Kidney glomerular epithelial cell (primary cell): Measurements from ENCODE around the gene EMILIN3.

ENCODE experiments used
- DNase-seq: peaks from one replicate; lab custom pipeline; 2025; lab: John Stamatoyannopoulos, UW

The EMILIN3 gene

GRCh38 chr20:41391587-41392001, 25.0 kb upstream of the EMILIN3 start:
- DNase-seq = no peak

- no peak for DNase-seq
These were observed 24.3 kb upstream of the EMILIN3 start for GRCh38 chr20:41390889-41391288.

- no peak for DNase-seq
These were observed 20.8 kb upstream of the EMILIN3 start for GRCh38 chr20:41387444-41387851.

- no peak for DNase-seq
These were observed 20.1 kb upstream of the EMILIN3 start for GRCh38 chr20:41386502-41387427.

- DNase-seq = no peak
These were observed 16.2 kb upstream of the EMILIN3 start for GRCh38 chr20:41382791-41383305.

GRCh38 chr20:41380551-41381193, 14.1 kb upstream of the EMILIN3 start:
- DNase-seq = no peak

- DNase-seq = no peak
These were observed 12.9 kb upstream of the EMILIN3 start for GRCh38 chr20:41379551-41379950.

GRCh38 chr20:41377275-41377674, 10.7 kb upstream of the EMILIN3 start:
- DNase-seq = no peak

GRCh38 chr20:41376349-41376748, 9.7 kb upstream of the EMILIN3 start:
- DNase-seq = no peak

- no peak for DNase-seq
These were observed 9.2 kb upstream of the EMILIN3 start for GRCh38 chr20:41375846-41376245.

- DNase-seq = no peak
These were observed 7.6 kb upstream of the EMILIN3 start for GRCh38 chr20:41373931-41374920.

- DNase-seq = no peak
These were observed 6.7 kb upstream of the EMILIN3 start for GRCh38 chr20:41373251-41373783.

- no peak for DNase-seq
These were observed 4.8 kb upstream of the EMILIN3 start for GRCh38 chr20:41371371-41371770.

- no peak for DNase-seq
These were observed 3.6 kb upstream of the EMILIN3 start for GRCh38 chr20:41370176-41370575.

- no peak for DNase-seq
These were observed 3.1 kb upstream of the EMILIN3 start for GRCh38 chr20:41369673-41370072.

GRCh38 chr20:41367956-41368355, 1.3 kb upstream of the EMILIN3 start:
- no peak for DNase-seq

- no peak for DNase-seq
These were observed 726 bp upstream of the EMILIN3 start for GRCh38 chr20:41367393-41367695.

GRCh38 chr20:41365777-41366545, 657 bp downstream of the EMILIN3 start:
- DNase-seq = no peak

GRCh38 chr20:41364967-41365765, 1.5 kb downstream of the EMILIN3 start:
- DNase-seq = no peak

- DNase-seq = no peak
These were observed 2.3 kb downstream of the EMILIN3 start for GRCh38 chr20:41364236-41364855.
